ENCODE data around the gene HDAC4. TPM values are rescaled to one million over a fixed set of nuclear protein-coding genes. Genes with fewer than 3 reads are reported as not detected.

The HDAC4 gene
- total RNA-seq, 1 experiment from 2014 or later: 44.4 TPM

DNA sequence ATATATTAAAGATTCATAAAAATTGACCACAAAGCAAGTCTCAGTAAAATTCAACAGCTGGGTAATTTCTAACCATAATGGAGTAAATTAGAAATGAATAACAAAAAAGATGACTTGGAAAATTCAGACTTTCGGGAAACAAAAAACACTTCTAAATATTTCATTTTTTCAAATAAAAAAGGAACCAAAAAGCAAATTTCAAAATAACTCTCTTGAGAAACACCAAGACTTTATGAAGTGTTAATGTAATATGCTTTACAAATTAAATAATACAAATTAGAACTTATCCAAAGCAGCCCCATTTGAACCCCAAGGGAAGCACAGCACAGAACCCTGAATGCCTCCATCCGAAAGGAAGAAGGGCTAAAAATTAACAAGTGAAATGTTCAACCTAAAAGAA is 175.9 kb downstream of the HDAC4 start:
- POLR2A ChIA-PET: no interaction called here
- no peaks in the 10 kb centered on the region for H3K36me3 Mint-ChIP-seq
- H3K27me3 Mint-ChIP-seq (ENCODE audit: low read depth): no peaks in the 10 kb centered on the region
- ATAC-seq (no peak), DNase-seq (ENCODE audit: low spot score) (no peak)
- no peaks in the 10 kb centered on the region for H3K9me3 Mint-ChIP-seq
- CTCF ChIA-PET: no interaction called here
- no peak overlapping the region for H3K4me3 Mint-ChIP-seq
- TF ChIP-seq, protein P1, sequence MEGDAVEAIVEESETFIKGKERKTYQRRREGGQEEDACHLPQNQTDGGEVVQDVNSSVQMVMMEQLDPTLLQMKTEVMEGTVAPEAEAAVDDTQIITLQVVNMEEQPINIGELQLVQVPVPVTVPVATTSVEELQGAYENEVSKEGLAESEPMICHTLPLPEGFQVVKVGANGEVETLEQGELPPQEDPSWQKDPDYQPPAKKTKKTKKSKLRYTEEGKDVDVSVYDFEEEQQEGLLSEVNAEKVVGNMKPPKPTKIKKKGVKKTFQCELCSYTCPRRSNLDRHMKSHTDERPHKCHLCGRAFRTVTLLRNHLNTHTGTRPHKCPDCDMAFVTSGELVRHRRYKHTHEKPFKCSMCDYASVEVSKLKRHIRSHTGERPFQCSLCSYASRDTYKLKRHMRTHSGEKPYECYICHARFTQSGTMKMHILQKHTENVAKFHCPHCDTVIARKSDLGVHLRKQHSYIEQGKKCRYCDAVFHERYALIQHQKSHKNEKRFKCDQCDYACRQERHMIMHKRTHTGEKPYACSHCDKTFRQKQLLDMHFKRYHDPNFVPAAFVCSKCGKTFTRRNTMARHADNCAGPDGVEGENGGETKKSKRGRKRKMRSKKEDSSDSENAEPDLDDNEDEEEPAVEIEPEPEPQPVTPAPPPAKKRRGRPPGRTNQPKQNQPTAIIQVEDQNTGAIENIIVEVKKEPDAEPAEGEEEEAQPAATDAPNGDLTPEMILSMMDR (IDR thresholded peaks at IDR 0.05): no peak
- no peak for TF ChIP-seq ZNF317 (CRISPR knock-in tag; IDR thresholded peaks at IDR 0.05; ENCODE audit: borderline replicate concordance, low read depth)
- no peak for TF ChIP-seq TP53 (CRISPR knock-in tag; IDR thresholded peaks at IDR 0.05)
- no peak for TF ChIP-seq FOXJ3 (CRISPR knock-in tag; IDR thresholded peaks at IDR 0.05; ENCODE audit: borderline replicate concordance)
- no peak for TF ChIP-seq ZNF263 (CRISPR knock-in tag; IDR thresholded peaks at IDR 0.05; ENCODE audit: low read depth)
- TF ChIP-seq, protein P2, sequence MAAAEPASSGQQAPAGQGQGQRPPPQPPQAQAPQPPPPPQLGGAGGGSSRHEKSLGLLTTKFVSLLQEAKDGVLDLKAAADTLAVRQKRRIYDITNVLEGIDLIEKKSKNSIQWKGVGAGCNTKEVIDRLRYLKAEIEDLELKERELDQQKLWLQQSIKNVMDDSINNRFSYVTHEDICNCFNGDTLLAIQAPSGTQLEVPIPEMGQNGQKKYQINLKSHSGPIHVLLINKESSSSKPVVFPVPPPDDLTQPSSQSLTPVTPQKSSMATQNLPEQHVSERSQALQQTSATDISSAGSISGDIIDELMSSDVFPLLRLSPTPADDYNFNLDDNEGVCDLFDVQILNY (CRISPR knock-in tag; IDR thresholded peaks at IDR 0.05): no peak
- no peak for TF ChIP-seq SMAD3 (CRISPR knock-in tag; IDR thresholded peaks at IDR 0.05; ENCODE audit: borderline replicate concordance)
- no peak for TF ChIP-seq GRHL2 (CRISPR knock-in tag; IDR thresholded peaks at IDR 0.05; ENCODE audit: insufficient replicate concordance, severe bottlenecking)
- no peak for TF ChIP-seq NR2C2 (CRISPR knock-in tag; IDR thresholded peaks at IDR 0.05)
- TF ChIP-seq, protein P3, sequence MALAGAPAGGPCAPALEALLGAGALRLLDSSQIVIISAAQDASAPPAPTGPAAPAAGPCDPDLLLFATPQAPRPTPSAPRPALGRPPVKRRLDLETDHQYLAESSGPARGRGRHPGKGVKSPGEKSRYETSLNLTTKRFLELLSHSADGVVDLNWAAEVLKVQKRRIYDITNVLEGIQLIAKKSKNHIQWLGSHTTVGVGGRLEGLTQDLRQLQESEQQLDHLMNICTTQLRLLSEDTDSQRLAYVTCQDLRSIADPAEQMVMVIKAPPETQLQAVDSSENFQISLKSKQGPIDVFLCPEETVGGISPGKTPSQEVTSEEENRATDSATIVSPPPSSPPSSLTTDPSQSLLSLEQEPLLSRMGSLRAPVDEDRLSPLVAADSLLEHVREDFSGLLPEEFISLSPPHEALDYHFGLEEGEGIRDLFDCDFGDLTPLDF (CRISPR knock-in tag; IDR thresholded peaks at IDR 0.05): no peak
- TF ChIP-seq, protein P4, sequence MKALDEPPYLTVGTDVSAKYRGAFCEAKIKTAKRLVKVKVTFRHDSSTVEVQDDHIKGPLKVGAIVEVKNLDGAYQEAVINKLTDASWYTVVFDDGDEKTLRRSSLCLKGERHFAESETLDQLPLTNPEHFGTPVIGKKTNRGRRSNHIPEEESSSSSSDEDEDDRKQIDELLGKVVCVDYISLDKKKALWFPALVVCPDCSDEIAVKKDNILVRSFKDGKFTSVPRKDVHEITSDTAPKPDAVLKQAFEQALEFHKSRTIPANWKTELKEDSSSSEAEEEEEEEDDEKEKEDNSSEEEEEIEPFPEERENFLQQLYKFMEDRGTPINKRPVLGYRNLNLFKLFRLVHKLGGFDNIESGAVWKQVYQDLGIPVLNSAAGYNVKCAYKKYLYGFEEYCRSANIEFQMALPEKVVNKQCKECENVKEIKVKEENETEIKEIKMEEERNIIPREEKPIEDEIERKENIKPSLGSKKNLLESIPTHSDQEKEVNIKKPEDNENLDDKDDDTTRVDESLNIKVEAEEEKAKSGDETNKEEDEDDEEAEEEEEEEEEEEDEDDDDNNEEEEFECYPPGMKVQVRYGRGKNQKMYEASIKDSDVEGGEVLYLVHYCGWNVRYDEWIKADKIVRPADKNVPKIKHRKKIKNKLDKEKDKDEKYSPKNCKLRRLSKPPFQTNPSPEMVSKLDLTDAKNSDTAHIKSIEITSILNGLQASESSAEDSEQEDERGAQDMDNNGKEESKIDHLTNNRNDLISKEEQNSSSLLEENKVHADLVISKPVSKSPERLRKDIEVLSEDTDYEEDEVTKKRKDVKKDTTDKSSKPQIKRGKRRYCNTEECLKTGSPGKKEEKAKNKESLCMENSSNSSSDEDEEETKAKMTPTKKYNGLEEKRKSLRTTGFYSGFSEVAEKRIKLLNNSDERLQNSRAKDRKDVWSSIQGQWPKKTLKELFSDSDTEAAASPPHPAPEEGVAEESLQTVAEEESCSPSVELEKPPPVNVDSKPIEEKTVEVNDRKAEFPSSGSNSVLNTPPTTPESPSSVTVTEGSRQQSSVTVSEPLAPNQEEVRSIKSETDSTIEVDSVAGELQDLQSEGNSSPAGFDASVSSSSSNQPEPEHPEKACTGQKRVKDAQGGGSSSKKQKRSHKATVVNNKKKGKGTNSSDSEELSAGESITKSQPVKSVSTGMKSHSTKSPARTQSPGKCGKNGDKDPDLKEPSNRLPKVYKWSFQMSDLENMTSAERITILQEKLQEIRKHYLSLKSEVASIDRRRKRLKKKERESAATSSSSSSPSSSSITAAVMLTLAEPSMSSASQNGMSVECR (CRISPR knock-in tag; IDR thresholded peaks at IDR 0.05; ENCODE audit: borderline replicate concordance): no peak
- TF ChIP-seq, protein P5, sequence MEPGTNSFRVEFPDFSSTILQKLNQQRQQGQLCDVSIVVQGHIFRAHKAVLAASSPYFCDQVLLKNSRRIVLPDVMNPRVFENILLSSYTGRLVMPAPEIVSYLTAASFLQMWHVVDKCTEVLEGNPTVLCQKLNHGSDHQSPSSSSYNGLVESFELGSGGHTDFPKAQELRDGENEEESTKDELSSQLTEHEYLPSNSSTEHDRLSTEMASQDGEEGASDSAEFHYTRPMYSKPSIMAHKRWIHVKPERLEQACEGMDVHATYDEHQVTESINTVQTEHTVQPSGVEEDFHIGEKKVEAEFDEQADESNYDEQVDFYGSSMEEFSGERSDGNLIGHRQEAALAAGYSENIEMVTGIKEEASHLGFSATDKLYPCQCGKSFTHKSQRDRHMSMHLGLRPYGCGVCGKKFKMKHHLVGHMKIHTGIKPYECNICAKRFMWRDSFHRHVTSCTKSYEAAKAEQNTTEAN (CRISPR knock-in tag; IDR thresholded peaks at IDR 0.05): no peak
- TF ChIP-seq, protein P6, sequence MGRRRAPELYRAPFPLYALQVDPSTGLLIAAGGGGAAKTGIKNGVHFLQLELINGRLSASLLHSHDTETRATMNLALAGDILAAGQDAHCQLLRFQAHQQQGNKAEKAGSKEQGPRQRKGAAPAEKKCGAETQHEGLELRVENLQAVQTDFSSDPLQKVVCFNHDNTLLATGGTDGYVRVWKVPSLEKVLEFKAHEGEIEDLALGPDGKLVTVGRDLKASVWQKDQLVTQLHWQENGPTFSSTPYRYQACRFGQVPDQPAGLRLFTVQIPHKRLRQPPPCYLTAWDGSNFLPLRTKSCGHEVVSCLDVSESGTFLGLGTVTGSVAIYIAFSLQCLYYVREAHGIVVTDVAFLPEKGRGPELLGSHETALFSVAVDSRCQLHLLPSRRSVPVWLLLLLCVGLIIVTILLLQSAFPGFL (CRISPR knock-in tag; IDR thresholded peaks at IDR 0.05; ENCODE audit: borderline replicate concordance): no peak
- TF ChIP-seq, protein P7, sequence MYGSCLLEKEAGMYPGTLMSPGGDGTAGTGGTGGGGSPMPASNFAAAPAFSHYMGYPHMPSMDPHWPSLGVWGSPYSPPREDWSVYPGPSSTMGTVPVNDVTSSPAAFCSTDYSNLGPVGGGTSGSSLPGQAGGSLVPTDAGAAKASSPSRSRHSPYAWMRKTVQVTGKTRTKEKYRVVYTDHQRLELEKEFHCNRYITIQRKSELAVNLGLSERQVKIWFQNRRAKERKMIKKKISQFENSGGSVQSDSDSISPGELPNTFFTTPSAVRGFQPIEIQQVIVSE (CRISPR knock-in tag; IDR thresholded peaks at IDR 0.05; ENCODE audit: borderline replicate concordance): no peak
- no peak for TF ChIP-seq ESRRA (CRISPR knock-in tag; IDR thresholded peaks at IDR 0.05; ENCODE audit: borderline replicate concordance)
- no peak for TF ChIP-seq ZNF219 (CRISPR knock-in tag; IDR thresholded peaks at IDR 0.05; ENCODE audit: borderline replicate concordance)
- TF ChIP-seq, protein P8, sequence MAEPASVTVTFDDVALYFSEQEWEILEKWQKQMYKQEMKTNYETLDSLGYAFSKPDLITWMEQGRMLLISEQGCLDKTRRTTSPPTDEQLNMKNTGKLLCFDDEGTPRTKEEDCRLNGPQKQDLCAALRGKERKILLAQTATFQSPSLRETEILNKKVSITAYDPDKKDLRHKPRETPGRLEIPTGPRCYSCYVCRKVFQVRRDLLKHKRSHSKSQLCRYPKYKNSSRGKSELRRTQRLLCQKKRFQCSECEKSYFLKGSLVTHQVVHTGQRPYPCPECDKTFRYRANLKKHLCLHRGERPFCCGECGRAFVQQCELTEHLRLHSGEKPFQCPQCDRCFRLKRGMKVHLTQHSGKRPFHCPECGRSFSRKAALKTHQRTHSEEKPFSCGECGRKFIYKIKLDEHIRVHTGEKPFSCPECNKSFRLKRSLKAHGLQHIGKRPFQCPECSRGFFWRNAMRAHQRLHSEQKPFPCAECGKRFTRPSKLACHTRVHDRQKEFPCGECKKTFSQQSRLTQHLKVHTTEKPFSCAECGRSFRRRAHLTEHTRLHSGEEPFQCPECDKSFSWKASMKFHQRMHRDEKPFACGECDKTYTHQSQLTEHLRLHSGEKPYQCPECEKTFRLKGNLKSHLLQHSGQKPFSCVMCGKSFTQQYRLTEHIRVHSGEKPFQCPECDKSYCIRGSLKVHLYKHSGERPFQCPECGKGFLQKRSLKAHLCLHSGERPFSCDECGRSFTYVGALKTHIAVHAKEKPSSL (CRISPR knock-in tag; conservative IDR thresholded peaks at IDR 0.05): no peak
- TF ChIP-seq ZNF232 (CRISPR knock-in tag; IDR thresholded peaks at IDR 0.05): no peak
- TF ChIP-seq KAT7 (CRISPR knock-in tag; IDR thresholded peaks at IDR 0.05; ENCODE audit: borderline replicate concordance): no peak
- peak overlapping the region; percentile 45; the same call in 1 of the 2 replicates for H3K27ac Mint-ChIP-seq
- H3K4me1 Mint-ChIP-seq: peaks cover 69% of the 10 kb centered on the region

All from WTC11 (cell line).